OCI-LY3 (cell line): ENCODE measurements around the gene COL3A1.

Experiments used
- H2AFZ ChIP-seq: fragments of 200-600, 300-600 bp; shearing (Covaris generic); 2 replicates; pipeline ENCODE4 v1.6.0; 2014; ENCODE audit warnings: antibody characterized with exemption, low read depth, low read length
- H3K27ac ChIP-seq: fragments of 200-600, 300-600 bp; sonication (generic); 2 replicates; pipeline ENCODE4 v1.5.1; 2014; ENCODE audit warnings: mild to moderate bottlenecking, low read length, moderate library complexity, mixed read lengths
- H3K27me3 ChIP-seq: fragments of 200-600, 300-600 bp; sonication (generic); 2 replicates; pipeline ENCODE4 v1.6.1; 2014; ENCODE audit warnings: low read depth, low read length, mixed read lengths
- H3K36me3 ChIP-seq: fragments of 200-600, 300-600 bp; sonication (generic); replicated peaks from 2 replicates; pipeline ENCODE3; 2014; ENCODE audit warnings: low read depth, low read length, mixed read lengths
- H3K4me1 ChIP-seq: fragments of 300-600, 200-600 bp; sonication (generic); 2 replicates; pipeline ENCODE4 v1.6.1; 2014; ENCODE audit warnings: low read length, mixed read lengths
- H3K4me2 ChIP-seq: fragments of 200-600, 300-600 bp; sonication (generic); 2 replicates; pipeline ENCODE4 v1.6.1; 2014; ENCODE audit warnings: low read length, mixed read lengths
- H3K4me3 ChIP-seq: fragments of 300-600, 200-600 bp; sonication (generic); 2 replicates; pipeline ENCODE4 v1.5.1; 2014; ENCODE audit warnings: antibody characterized with exemption, mild to moderate bottlenecking, low read length, moderate library complexity
- H3K79me2 ChIP-seq: fragments of 300-600, 200-600 bp; shearing (Covaris generic); 2 replicates; pipeline ENCODE4 v1.6.1; 2014; ENCODE audit warnings: mild to moderate bottlenecking, low read length, mixed read lengths
- H3K9ac ChIP-seq: fragments of 300-600, 200-600 bp; shearing (Covaris generic); 2 replicates; pipeline ENCODE4 v1.6.0; 2014; ENCODE audit warnings: mild to moderate bottlenecking, low read length, moderate library complexity
- H3K9me3 ChIP-seq: fragments of 200-600, 300-600 bp; shearing (Covaris generic); 2 replicates; pipeline ENCODE4 v1.6.1; 2014; ENCODE audit warnings: low read length, mixed read lengths; ENCODE audit not compliant: insufficient read depth
- H4K20me1 ChIP-seq: fragments of 200-600, 300-600 bp; sonication (generic); 2 replicates; pipeline ENCODE4 v1.6.1; 2016; ENCODE audit warnings: low read length, mixed read lengths; ENCODE audit not compliant: insufficient read depth
- CTCF ChIP-seq: fragments of 200-600, 300-600 bp; sonication (generic); IDR thresholded peaks from 2 replicates; pipeline ENCODE4 v1.5.1; 2014; ENCODE audit warnings: antibody characterized with exemption, low read length, low read depth
- EZH2phosphoT487 ChIP-seq: fragments of 200-600 bp; shearing (Covaris generic); IDR thresholded peaks from 2 replicates; pipeline ENCODE4 v1.6.1; 2018; ENCODE audit warnings: antibody characterized with exemption, mixed run types, low read depth

COL3A1 gene

GRCh38 chr2:188984065-188984491 lies 9.9 kb downstream of the COL3A1 start:
- no peak overlapping the region for H3K4me2 ChIP-seq
- H3K27ac ChIP-seq, result no peak overlapping the region
- H3K4me1 ChIP-seq, result peaks cover 9% of the 10 kb centered on the region
- H4K20me1 ChIP-seq, result no peaks in the 10 kb centered on the region
- H3K27me3 ChIP-seq, result no peaks in the 10 kb centered on the region
- no peaks in the 10 kb centered on the region for H3K36me3 ChIP-seq
- no peak overlapping the region for H2AFZ ChIP-seq
- H3K9ac ChIP-seq, result no peak overlapping the region
- no peaks in the 10 kb centered on the region for H3K79me2 ChIP-seq
- H3K4me3 ChIP-seq, result no peak overlapping the region
- no peaks in the 10 kb centered on the region for H3K9me3 ChIP-seq
- TF ChIP-seq EZH2phosphoT487 (no peak), CTCF (peak; percentile 58)

- Histone ChIP-seq H3K27ac (no peak overlapping the region), H3K36me3 (no peaks in the 10 kb centered on the region), H4K20me1 (no peaks in the 10 kb centered on the region), H3K79me2 (no peaks in the 10 kb centered on the region), H3K9me3 (no peaks in the 10 kb centered on the region), H3K4me2 (no peak overlapping the region), H2AFZ (no peak overlapping the region), H3K4me3 (no peak overlapping the region), H3K4me1 (peaks cover 3% of the 10 kb centered on the region), H3K27me3 (no peaks in the 10 kb centered on the region), H3K9ac (no peak overlapping the region)
- no peak for TF ChIP-seq CTCF
- no peak for TF ChIP-seq EZH2phosphoT487
Observed at GRCh38 chr2:188984680-188985079, 10.5 kb downstream of the COL3A1 start.

- no peak overlapping the region for H3K27ac ChIP-seq
- no peaks in the 10 kb centered on the region for H3K27me3 ChIP-seq
- H3K9me3 ChIP-seq, result no peaks in the 10 kb centered on the region
- no peaks in the 10 kb centered on the region for H3K79me2 ChIP-seq
- no peak overlapping the region for H3K4me3 ChIP-seq
- H3K4me1 ChIP-seq, result no peaks in the 10 kb centered on the region
- no peaks in the 10 kb centered on the region for H4K20me1 ChIP-seq
- H3K4me2 ChIP-seq, result no peak overlapping the region
- H3K9ac ChIP-seq, result no peak overlapping the region
- no peak overlapping the region for H2AFZ ChIP-seq
- TF ChIP-seq CTCF (no peak), EZH2phosphoT487 (no peak)
- no peaks in the 10 kb centered on the region for H3K36me3 ChIP-seq
Observed at GRCh38 chr2:188986839-188987238, 12.7 kb downstream of the COL3A1 start.

- H2AFZ ChIP-seq, result no peak overlapping the region
- H3K36me3 ChIP-seq, result no peaks in the 10 kb centered on the region
- H3K4me2 ChIP-seq, result no peak overlapping the region
- TF ChIP-seq CTCF, result no peak
- TF ChIP-seq EZH2phosphoT487, result no peak
- no peaks in the 10 kb centered on the region for H4K20me1 ChIP-seq
- no peaks in the 10 kb centered on the region for H3K9me3 ChIP-seq
- H3K4me3 ChIP-seq, result no peak overlapping the region
- no peaks in the 10 kb centered on the region for H3K4me1 ChIP-seq
- H3K79me2 ChIP-seq, result no peaks in the 10 kb centered on the region
- H3K27me3 ChIP-seq, result no peaks in the 10 kb centered on the region
- H3K27ac ChIP-seq, result no peak overlapping the region
- no peak overlapping the region for H3K9ac ChIP-seq
Observed at GRCh38 chr2:188993247-188993646, 19.1 kb downstream of the COL3A1 start.
